ENCODE data around the gene FHOD3. TPM values are rescaled to one million over a fixed set of nuclear protein-coding genes. Genes with fewer than 3 reads are reported as not detected.

FHOD3 gene
- total RNA-seq, 3 donors from 2014 or later = 2.7 to 14.4 (median 4.0) TPM

GRCh38 chr18:36688020-36688965 is 390.8 kb downstream of the FHOD3 start:
- no peaks in the 10 kb centered on the region for H3K36me3 ChIP-seq (ENCODE audit: low read depth)
- no peak overlapping the region for H3K4me3 ChIP-seq
- intact Hi-C loops (cut with DNase I, micrococcal nuclease) = loop anchor here (5.0 kb wide), 1 partner anchor 69 kb away; no protein-coding TSS in a partner anchor
- peak in 2 of 3 donors; percentile 55 to 85 for DNase-seq
- TF ChIP-seq CTCF (IDR thresholded peaks at IDR 0.05) = peak; percentile 70
- H3K9me3 ChIP-seq = peaks cover 11% of the 10 kb centered on the region
- peak; percentile 81 for ATAC-seq
- no peaks in the 10 kb centered on the region for H3K4me1 ChIP-seq (ENCODE audit: low read depth)

- intact Hi-C loops (cut with DNase I, micrococcal nuclease) = no loop called here
- H3K4me3 ChIP-seq = no peak overlapping the region
- no peaks in the 10 kb centered on the region for H3K36me3 ChIP-seq (ENCODE audit: low read depth)
- no peak for ATAC-seq
- no peak for TF ChIP-seq CTCF (IDR thresholded peaks at IDR 0.05)
- no peaks in the 10 kb centered on the region for H3K4me1 ChIP-seq (ENCODE audit: low read depth)
- DNase-seq = no peak
- no peaks in the 10 kb centered on the region for H3K9me3 ChIP-seq
These were observed 394.9 kb downstream of the FHOD3 start for GRCh38 chr18:36692371-36692770.

GRCh38 chr18:36692921-36693332 is 395.4 kb downstream of the FHOD3 start:
- DNase-seq = no peak
- H3K9me3 ChIP-seq = no peaks in the 10 kb centered on the region
- H3K36me3 ChIP-seq (ENCODE audit: low read depth) = no peaks in the 10 kb centered on the region
- intact Hi-C loops (cut with DNase I, micrococcal nuclease) = no loop called here
- no peak overlapping the region for H3K4me3 ChIP-seq
- TF ChIP-seq CTCF (IDR thresholded peaks at IDR 0.05) = no peak
- ATAC-seq = no peak
- H3K4me1 ChIP-seq (ENCODE audit: low read depth) = no peaks in the 10 kb centered on the region

- TF ChIP-seq CTCF (IDR thresholded peaks at IDR 0.05) = no peak
- H3K4me3 ChIP-seq = no peak overlapping the region
- H3K36me3 ChIP-seq (ENCODE audit: low read depth) = no peaks in the 10 kb centered on the region
- intact Hi-C loops (cut with DNase I, micrococcal nuclease) = no loop called here
- no peaks in the 10 kb centered on the region for H3K9me3 ChIP-seq
- peak; percentile 85 for ATAC-seq
- peak in 1 of 3 donors; percentile 16 for DNase-seq
- no peaks in the 10 kb centered on the region for H3K4me1 ChIP-seq (ENCODE audit: low read depth)
These were observed 396.6 kb downstream of the FHOD3 start for GRCh38 chr18:36693931-36694620.

GRCh38 chr18:36695806-36696205 is 398.3 kb downstream of the FHOD3 start:
- H3K4me1 ChIP-seq (ENCODE audit: low read depth) = no peaks in the 10 kb centered on the region
- H3K36me3 ChIP-seq (ENCODE audit: low read depth) = no peaks in the 10 kb centered on the region
- intact Hi-C loops (cut with DNase I, micrococcal nuclease) = no loop called here
- no peak for DNase-seq
- TF ChIP-seq CTCF (IDR thresholded peaks at IDR 0.05) = no peak
- H3K4me3 ChIP-seq = no peak overlapping the region
- no peak for ATAC-seq
- no peaks in the 10 kb centered on the region for H3K9me3 ChIP-seq

All from mucosa of descending colon (tissue), 3 donors.